SH-SY5Y (cell line): ENCODE measurements around the gene FAM81A.

ENCODE experiments used
- GATA2 ChIP-seq: IDR thresholded peaks from 2 replicates; pipeline ENCODE4 v1.6.1; 2011; ENCODE audit warnings: mild to moderate bottlenecking, low read depth, low read length
- GATA3 ChIP-seq: IDR thresholded peaks from 2 replicates; pipeline ENCODE4 v1.6.1; 2011; ENCODE audit warnings: low read depth, mild to moderate bottlenecking, low read length, moderate library complexity

DNA sequence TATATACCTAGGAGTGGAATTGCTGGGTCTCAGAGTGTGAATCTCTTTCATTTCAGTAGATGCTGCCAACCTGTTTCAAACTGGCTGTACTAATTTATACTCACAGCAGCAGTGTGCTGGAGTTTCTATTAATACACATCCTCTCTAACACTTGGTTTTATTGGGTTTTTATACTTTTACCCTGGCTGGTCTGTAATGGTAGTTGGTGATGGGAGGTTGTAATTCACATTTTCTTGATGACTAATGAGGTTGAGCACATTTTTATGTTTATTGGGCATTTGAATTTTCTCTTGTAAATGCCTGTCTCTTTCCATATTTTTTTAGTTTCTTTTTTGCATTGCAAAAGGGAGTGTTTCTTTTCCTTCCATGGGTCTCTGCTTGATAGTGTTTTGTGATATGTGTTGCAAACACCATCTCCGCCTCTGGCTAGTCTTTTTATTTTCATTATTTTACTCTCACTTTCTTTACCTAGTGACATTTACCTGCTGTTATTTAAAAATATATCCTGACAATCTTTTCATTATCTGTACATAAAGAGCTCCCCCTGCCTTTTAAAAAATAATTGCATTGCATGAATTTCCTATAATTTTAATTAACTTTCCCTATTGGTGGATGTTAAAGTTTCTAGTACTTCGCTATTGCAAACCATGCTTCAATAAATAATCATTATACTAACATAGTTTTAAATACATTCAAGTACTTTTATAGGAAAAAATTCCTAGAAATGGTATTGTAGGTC is 124.6 kb downstream of the FAM81A start:
- no peak for TF ChIP-seq GATA2
- no peak for TF ChIP-seq GATA3
